Body of pancreas (tissue), 4 donors: ENCODE measurements around the gene RASL10B. TPM values are rescaled to one million over a fixed set of nuclear protein-coding genes. Genes with fewer than 3 reads are reported as not detected.

Experiments used
- ATAC-seq: fragments of 150-250 bp; one replicate; pipeline ENCODE4 v1.9.1; 2016
- DNase-seq, 4 donors: peaks; one replicate each; pipeline ENCODE4 v3.0.0-alpha.2; 2019
- H3K27ac ChIP-seq, 4 donors: fragments of 200-600 bp; sonication (generic); 1 replicate in 3 of 4; 2 replicates in 1 of 4; pipeline versions ENCODE4 v1.5.1 to v1.6.1; 2016 to 2019; ENCODE audit warnings: mild to moderate bottlenecking in 1 of 4, mixed read lengths in 1 of 4, moderate library complexity in 1 of 4
- H3K27me3 ChIP-seq, 2 donors: fragments of 200-600 bp; sonication (generic); one replicate each; pipeline ENCODE4 v1.6.0; 2016; ENCODE audit warnings: mild to moderate bottlenecking in 1 of 2
- H3K36me3 ChIP-seq, 2 donors: fragments of 200-600 bp; sonication (generic); replicated peaks in 1 of 2; 2 replicates each; pipeline ENCODE4 v1.5.1; 2016; ENCODE audit warnings: low read depth in 2 of 2; ENCODE audit not compliant: insufficient read depth in 1 of 2
- H3K4me1 ChIP-seq: fragments of 200-600 bp; sonication (generic); one replicate; pipeline ENCODE4 v1.6.0; 2016
- H3K4me3 ChIP-seq, 2 donors: fragments of 200-600 bp; sonication (generic); 1 replicate in 1 of 2; 2 replicates in 1 of 2; pipeline ENCODE4 v1.5.1; 2016 to 2019
- H3K9me3 ChIP-seq, 3 donors: fragments of 200-600 bp; sonication (generic); 1 replicate in 2 of 3; 2 replicates in 1 of 3; pipeline ENCODE4 v1.5.1; 2016
- POLR2A ChIP-seq, 3 donors: fragments of 450-650 bp; IDR thresholded peaks; one replicate each; pipeline ENCODE4 v1.6.1; 2016; ENCODE audit warnings: antibody characterized with exemption in 3 of 3, mild to moderate bottlenecking in 2 of 3
- WGBS, 2 donors: methylation state at CpG; one replicate each; pipeline ENCODE4 v1.1.5; 2017; 5-methylcytosine and 5-hydroxymethylcytosine counted together
- intact Hi-C: fragments of 100-400 bp; cut with DNase I; formaldehyde crosslinking; loops from one replicate; pipeline ENCODE4 v1.15.1; 2023
- total RNA-seq, 2 donors: library from RNA; depleted of rRNA; stranded (reverse); fragments of >200 nt; gene quantifications; one replicate each; pipeline ENCODE4 v1.1.0, GENCODE V29; 2016
- TF ChIP-seq, protein P1 (sequence below), 7 experiments: fragments of 450-650 bp in 4 of 7; fragments of 200-600 bp in 3 of 7; sonication (generic) in 3 of 7; IDR thresholded peaks; one replicate each; pipeline ENCODE4 v1.5.1; 2016 to 2019; ENCODE audit warnings: antibody characterized with exemption in 7 of 7

Gene RASL10B
- total RNA-seq, 2 donors from 2014 or later = 8.8 to 17.8 TPM

GRCh38 chr17:35731917-35732805 is 722 bp downstream of the RASL10B start:
- H3K36me3 ChIP-seq = no peaks in the 10 kb centered on the region
- no peaks in the 10 kb centered on the region for H3K27me3 ChIP-seq
- ATAC-seq (peak; percentile 25), DNase-seq (peak in 2 of 4 donors; percentile 39 to 43)
- TF ChIP-seq, protein P1, sequence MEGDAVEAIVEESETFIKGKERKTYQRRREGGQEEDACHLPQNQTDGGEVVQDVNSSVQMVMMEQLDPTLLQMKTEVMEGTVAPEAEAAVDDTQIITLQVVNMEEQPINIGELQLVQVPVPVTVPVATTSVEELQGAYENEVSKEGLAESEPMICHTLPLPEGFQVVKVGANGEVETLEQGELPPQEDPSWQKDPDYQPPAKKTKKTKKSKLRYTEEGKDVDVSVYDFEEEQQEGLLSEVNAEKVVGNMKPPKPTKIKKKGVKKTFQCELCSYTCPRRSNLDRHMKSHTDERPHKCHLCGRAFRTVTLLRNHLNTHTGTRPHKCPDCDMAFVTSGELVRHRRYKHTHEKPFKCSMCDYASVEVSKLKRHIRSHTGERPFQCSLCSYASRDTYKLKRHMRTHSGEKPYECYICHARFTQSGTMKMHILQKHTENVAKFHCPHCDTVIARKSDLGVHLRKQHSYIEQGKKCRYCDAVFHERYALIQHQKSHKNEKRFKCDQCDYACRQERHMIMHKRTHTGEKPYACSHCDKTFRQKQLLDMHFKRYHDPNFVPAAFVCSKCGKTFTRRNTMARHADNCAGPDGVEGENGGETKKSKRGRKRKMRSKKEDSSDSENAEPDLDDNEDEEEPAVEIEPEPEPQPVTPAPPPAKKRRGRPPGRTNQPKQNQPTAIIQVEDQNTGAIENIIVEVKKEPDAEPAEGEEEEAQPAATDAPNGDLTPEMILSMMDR (IDR thresholded peaks at IDR 0.05) = no peak
- no peak for TF ChIP-seq POLR2A (IDR thresholded peaks at IDR 0.05)
- H3K9me3 ChIP-seq = no peaks in the 10 kb centered on the region
- intact Hi-C loops = no loop called here
- peak overlapping the region; percentile 72 to 76 for H3K4me3 ChIP-seq
- H3K27ac ChIP-seq = peak overlapping the region in 1 of 4 donors; percentile 42
- H3K4me1 ChIP-seq = peaks cover 23% of the 10 kb centered on the region
- 15 to 27% methylated on average over 12 to 37 of the region's 47 CpGs for WGBS, 2 donors

GRCh38 chr17:35732806-35733136 is 1.3 kb downstream of the RASL10B start:
- peaks cover 18% of the 10 kb centered on the region for H3K4me1 ChIP-seq
- ATAC-seq = no peak
- WGBS, 2 donors = 80% methylated on average over 1 of the region's 1 CpG; no CpG with 5 or more reads in 1 of the 2 donors
- H3K4me3 ChIP-seq = no peak overlapping the region
- no peaks in the 10 kb centered on the region for H3K36me3 ChIP-seq
- no peak for TF ChIP-seq POLR2A (IDR thresholded peaks at IDR 0.05)
- TF ChIP-seq, protein P1 (IDR thresholded peaks at IDR 0.05) = no peak
- no peaks in the 10 kb centered on the region for H3K27me3 ChIP-seq
- DNase-seq = no peak
- intact Hi-C loops = no loop called here
- H3K9me3 ChIP-seq = no peaks in the 10 kb centered on the region
- H3K27ac ChIP-seq = no peak overlapping the region

GRCh38 chr17:35733366-35733765 is 1.9 kb downstream of the RASL10B start:
- peaks cover 18% of the 10 kb centered on the region for H3K4me1 ChIP-seq
- no peaks in the 10 kb centered on the region for H3K27me3 ChIP-seq
- H3K9me3 ChIP-seq = no peaks in the 10 kb centered on the region
- H3K36me3 ChIP-seq = no peaks in the 10 kb centered on the region
- 68 to 85% methylated on average over 6 of the region's 6 CpGs for WGBS, 2 donors
- TF ChIP-seq, protein P1 (IDR thresholded peaks at IDR 0.05) = no peak
- TF ChIP-seq POLR2A (IDR thresholded peaks at IDR 0.05) = no peak
- no peak overlapping the region for H3K27ac ChIP-seq
- H3K4me3 ChIP-seq = no peak overlapping the region
- intact Hi-C loops = no loop called here
- DNase-seq = no peak
- ATAC-seq = no peak

DNA sequence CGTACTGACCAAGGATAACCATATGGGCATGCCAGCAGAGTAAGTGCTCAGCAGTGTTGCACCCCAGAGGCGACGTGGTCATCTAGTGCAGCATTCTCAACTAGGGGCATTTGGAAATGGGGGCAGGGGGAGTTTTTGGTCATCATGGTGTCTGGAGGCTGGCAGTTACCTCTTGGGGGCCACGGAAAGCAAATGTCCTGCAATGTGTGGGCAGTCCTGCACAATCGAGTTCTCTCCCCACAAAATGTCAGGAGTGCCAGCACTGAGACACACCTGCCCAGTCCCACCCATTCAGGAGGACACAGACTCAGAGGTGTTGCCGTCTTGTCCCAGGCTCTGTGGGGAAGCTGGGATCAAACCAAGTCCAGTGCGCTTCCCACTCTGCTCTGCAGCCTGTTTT is 3.0 kb downstream of the RASL10B start:
- TF ChIP-seq POLR2A (IDR thresholded peaks at IDR 0.05) = no peak
- TF ChIP-seq, protein P1 (IDR thresholded peaks at IDR 0.05) = no peak
- no peak for ATAC-seq
- intact Hi-C loops = no loop called here

More for the DNA sequence above, 3.0 kb downstream of the RASL10B start:
- Histone ChIP-seq H3K4me3 (no peak overlapping the region), H3K27me3 (no peaks in the 10 kb centered on the region), H3K9me3 (no peaks in the 10 kb centered on the region), H3K36me3 (no peaks in the 10 kb centered on the region), H3K4me1 (peaks cover 18% of the 10 kb centered on the region), H3K27ac (no peak overlapping the region)
- 87 to 91% methylated on average over 7 of the region's 7 CpGs for WGBS, 2 donors
- no peak for DNase-seq
